MCF 10A (cell line): ENCODE data around the gene RPL22. TPM values are rescaled to one million over a fixed set of nuclear protein-coding genes. Genes with fewer than 3 reads are reported as not detected.

ENCODE experiments used
- BruUV-seq: library from RNA; stranded (reverse); fragments of 400-500 nt; replicated peaks from 2 replicates; lab custom pipeline; 2021; lab: Mats Ljungman, UMichigan
- CTCF ChIA-PET: fragments of 300-600 bp; sonication (Branson Sonifier 250); formaldehyde crosslinking; extraction: SDS; loops from one replicate; lab custom pipeline; 2021; ENCODE audit warnings: antibody characterized with exemption, inconsistent platforms; lab: Yijun Ruan, JAX
- POLR2A ChIA-PET: fragments of 300-600, 350-650 bp; sonication (Branson Sonifier 250); formaldehyde crosslinking; extraction: SDS; loops from one replicate; lab custom pipeline; 2020; ENCODE audit warnings: antibody characterized with exemption, inconsistent platforms; lab: Yijun Ruan, JAX
- DNase-seq: peaks from one replicate; pipeline ENCODE4 v3.0.0-alpha.2; 2018; ENCODE audit not compliant: unreplicated experiment
- H3K27ac Mint-ChIP-seq: one replicate; pipeline ENCODE4 v1.8.0; 2022; ENCODE audit warnings: mild to moderate bottlenecking, low read depth, mixed read lengths; ENCODE audit not compliant: unreplicated experiment
- H3K27me3 Mint-ChIP-seq: one replicate; pipeline ENCODE4 v1.8.0; 2022; ENCODE audit warnings: mixed read lengths; ENCODE audit not compliant: insufficient read depth, unreplicated experiment
- H3K36me3 Mint-ChIP-seq: one replicate; pipeline ENCODE4 v1.8.0; 2022; ENCODE audit warnings: mild to moderate bottlenecking, moderate library complexity, mixed read lengths; ENCODE audit not compliant: insufficient read depth, unreplicated experiment
- H3K4me1 Mint-ChIP-seq: one replicate; pipeline ENCODE4 v1.8.0; 2022; ENCODE audit warnings: mixed read lengths; ENCODE audit not compliant: insufficient read depth, unreplicated experiment
- H3K4me3 Mint-ChIP-seq: one replicate; pipeline ENCODE4 v1.8.0; 2022; ENCODE audit warnings: mild to moderate bottlenecking, moderate library complexity, mixed read lengths; ENCODE audit not compliant: unreplicated experiment
- H3K9me3 Mint-ChIP-seq: one replicate; pipeline ENCODE4 v1.8.0; 2022; ENCODE audit warnings: mixed read lengths; ENCODE audit not compliant: unreplicated experiment
- CTCF ChIP-seq: fragments of 200-600 bp; IDR thresholded peaks from one replicate; pipeline ENCODE4 v1.8.0; 2022; ENCODE audit warnings: antibody characterized with exemption, mild to moderate bottlenecking; ENCODE audit not compliant: unreplicated experiment
- intact Hi-C: fragments of 100-400 bp; cut with micrococcal nuclease; formaldehyde crosslinking; loops from 2 replicates; pipeline ENCODE4 v1.14.1; 2022
- total RNA-seq: library from RNA; stranded (reverse); gene quantifications from 2 replicates; pipeline ENCODE4 v1.2.3, GENCODE V29; 2022

The RPL22 gene
- total RNA-seq, 1 experiment from 2014 or later = 477 TPM

GRCh38 chr1:6177681-6178380 lies 21.6 kb downstream of the RPL22 start:
- intact Hi-C loops = no loop called here
- TF ChIP-seq CTCF = no peak
- Mint-ChIP-seq H3K9me3 (no peaks in the 10 kb centered on the region), H3K4me1 (no peaks in the 10 kb centered on the region), H3K27ac (no peak overlapping the region), H3K27me3 (peaks cover 37% of the 10 kb centered on the region), H3K36me3 (peaks cover 4% of the 10 kb centered on the region), H3K4me3 (no peak overlapping the region)
- no TSS peak for BruUV-seq
- ChIA-PET POLR2A (interaction anchor here (1.1 to 1.7 kb wide), 2 partner anchors 10 to 22 kb away, joined by 4 to 8 read pairs; no protein-coding TSS in a partner anchor), CTCF (interaction anchor here (0.6 to 1.9 kb wide), 2 partner anchors 8 to 67 kb away, joined by 3 to 7 read pairs; no protein-coding TSS in a partner anchor)
- DNase-seq = no peak

GRCh38 chr1:6176779-6177178 lies 22.6 kb downstream of the RPL22 start:
- TF ChIP-seq CTCF = no peak

GRCh38 chr1:6175411-6175828 lies 24.0 kb downstream of the RPL22 start:
- intact Hi-C loops = no loop called here
- H3K9me3 Mint-ChIP-seq = no peaks in the 10 kb centered on the region
- BruUV-seq = no TSS peak
- no peak overlapping the region for H3K27ac Mint-ChIP-seq
- no peaks in the 10 kb centered on the region for H3K4me1 Mint-ChIP-seq
- no peak for TF ChIP-seq CTCF
- H3K4me3 Mint-ChIP-seq = no peak overlapping the region
- ChIA-PET POLR2A (no interaction called here), CTCF (no interaction called here)
- no peak for DNase-seq
- peaks cover 25% of the 10 kb centered on the region for H3K27me3 Mint-ChIP-seq
- no peaks in the 10 kb centered on the region for H3K36me3 Mint-ChIP-seq

More at GRCh38 chr1:6176779-6177178, 22.6 kb downstream of the RPL22 start:
- ChIA-PET POLR2A (interaction anchor here (1.1 to 1.7 kb wide), 2 partner anchors 11 to 23 kb away, joined by 4 to 8 read pairs; no protein-coding TSS in a partner anchor), CTCF (interaction anchor here (0.6 to 1.9 kb wide), 3 partner anchors 9 to 167 kb away, joined by 3 to 7 read pairs (median 3); no protein-coding TSS in a partner anchor)
- no peak for DNase-seq
- intact Hi-C loops = no loop called here
- no peaks in the 10 kb centered on the region for H3K9me3 Mint-ChIP-seq
- H3K36me3 Mint-ChIP-seq = no peaks in the 10 kb centered on the region
- H3K27ac Mint-ChIP-seq = no peak overlapping the region
- H3K27me3 Mint-ChIP-seq = peaks cover 34% of the 10 kb centered on the region
- H3K4me3 Mint-ChIP-seq = no peak overlapping the region
- BruUV-seq = no TSS peak
- H3K4me1 Mint-ChIP-seq = no peaks in the 10 kb centered on the region

- BruUV-seq = no TSS peak
- ChIA-PET POLR2A (no interaction called here), CTCF (no interaction called here)
- intact Hi-C loops = no loop called here
- Mint-ChIP-seq H3K9me3 (no peaks in the 10 kb centered on the region), H3K36me3 (no peaks in the 10 kb centered on the region), H3K4me3 (no peak overlapping the region), H3K27me3 (peaks cover 25% of the 10 kb centered on the region), H3K27ac (no peak overlapping the region), H3K4me1 (no peaks in the 10 kb centered on the region)
- no peak for TF ChIP-seq CTCF
- no peak for DNase-seq
These were observed 24.6 kb downstream of the RPL22 start for GRCh38 chr1:6174621-6175410.
